PFSK-1 (cell line): ENCODE measurements around the gene EEF1G.

Source experiments
- FOXP2 ChIP-seq: optimal IDR thresholded peaks from 2 replicates; pipeline ENCODE3; 2011; ENCODE audit warnings: borderline replicate concordance, control low read depth, inconsistent platforms; ENCODE audit not compliant: insufficient read depth; ENCODE audit errors: extremely low read length, extremely low read depth
- POLR2AphosphoS5 ChIP-seq: IDR thresholded peaks from 2 replicates; pipeline ENCODE4 v1.6.1; 2012; ENCODE audit warnings: low read depth, mild to moderate bottlenecking, control low read depth, low read length, moderate library complexity
- SIN3A ChIP-seq: IDR thresholded peaks from 2 replicates; pipeline ENCODE4 v1.6.1; 2012; ENCODE audit warnings: mild to moderate bottlenecking, low read length, moderate library complexity, borderline replicate concordance; ENCODE audit not compliant: insufficient read depth
- TF ChIP-seq, protein P1 (sequence below), 2 experiments: IDR thresholded peaks; 2 replicates each; pipeline versions ENCODE4 v1.6.1 to v1.8.0; 2011 to 2012; ENCODE audit warnings: low read depth in 2 of 2, low read length in 2 of 2, control low read depth in 1 of 2, inconsistent platforms in 1 of 2, mild to moderate bottlenecking in 1 of 2, moderate library complexity in 1 of 2; ENCODE audit not compliant: insufficient read depth in 1 of 2

DNA sequence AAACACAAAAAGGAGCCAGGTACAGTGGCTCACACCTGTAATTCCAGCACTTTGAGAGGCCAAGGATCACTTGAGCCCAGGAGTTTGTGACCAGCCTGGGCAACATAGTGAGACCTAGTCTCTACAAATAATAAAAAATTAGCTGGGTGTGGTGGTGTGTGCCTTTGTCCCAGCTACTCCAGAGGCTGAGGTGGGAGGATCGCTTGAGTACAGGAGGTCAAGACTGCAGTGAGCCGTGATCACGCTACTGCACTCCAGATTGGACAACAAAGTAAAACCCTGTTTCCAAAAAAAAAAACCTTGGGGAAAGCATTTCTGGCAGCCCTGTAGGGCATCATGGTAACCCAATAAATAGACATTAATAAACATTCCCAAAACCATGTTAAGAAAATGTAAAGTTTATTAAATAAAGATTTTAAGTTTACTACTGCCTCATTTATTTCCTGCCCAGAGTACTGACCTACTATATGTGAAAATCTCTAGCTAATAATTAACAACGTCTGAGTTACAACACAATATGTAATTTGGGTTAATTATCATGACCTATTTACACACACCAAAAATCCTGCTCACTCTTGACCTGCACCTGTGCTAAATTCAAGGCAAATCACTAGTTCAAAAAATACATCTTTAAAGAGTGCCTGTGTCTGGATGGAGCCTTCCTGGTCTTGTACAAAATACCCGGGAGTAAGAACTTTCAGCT, 8.4 kb downstream of the EEF1G start:
- TF ChIP-seq POLR2AphosphoS5 = no peak; the same call in 1 of the 2 replicates
- TF ChIP-seq, protein P1, sequence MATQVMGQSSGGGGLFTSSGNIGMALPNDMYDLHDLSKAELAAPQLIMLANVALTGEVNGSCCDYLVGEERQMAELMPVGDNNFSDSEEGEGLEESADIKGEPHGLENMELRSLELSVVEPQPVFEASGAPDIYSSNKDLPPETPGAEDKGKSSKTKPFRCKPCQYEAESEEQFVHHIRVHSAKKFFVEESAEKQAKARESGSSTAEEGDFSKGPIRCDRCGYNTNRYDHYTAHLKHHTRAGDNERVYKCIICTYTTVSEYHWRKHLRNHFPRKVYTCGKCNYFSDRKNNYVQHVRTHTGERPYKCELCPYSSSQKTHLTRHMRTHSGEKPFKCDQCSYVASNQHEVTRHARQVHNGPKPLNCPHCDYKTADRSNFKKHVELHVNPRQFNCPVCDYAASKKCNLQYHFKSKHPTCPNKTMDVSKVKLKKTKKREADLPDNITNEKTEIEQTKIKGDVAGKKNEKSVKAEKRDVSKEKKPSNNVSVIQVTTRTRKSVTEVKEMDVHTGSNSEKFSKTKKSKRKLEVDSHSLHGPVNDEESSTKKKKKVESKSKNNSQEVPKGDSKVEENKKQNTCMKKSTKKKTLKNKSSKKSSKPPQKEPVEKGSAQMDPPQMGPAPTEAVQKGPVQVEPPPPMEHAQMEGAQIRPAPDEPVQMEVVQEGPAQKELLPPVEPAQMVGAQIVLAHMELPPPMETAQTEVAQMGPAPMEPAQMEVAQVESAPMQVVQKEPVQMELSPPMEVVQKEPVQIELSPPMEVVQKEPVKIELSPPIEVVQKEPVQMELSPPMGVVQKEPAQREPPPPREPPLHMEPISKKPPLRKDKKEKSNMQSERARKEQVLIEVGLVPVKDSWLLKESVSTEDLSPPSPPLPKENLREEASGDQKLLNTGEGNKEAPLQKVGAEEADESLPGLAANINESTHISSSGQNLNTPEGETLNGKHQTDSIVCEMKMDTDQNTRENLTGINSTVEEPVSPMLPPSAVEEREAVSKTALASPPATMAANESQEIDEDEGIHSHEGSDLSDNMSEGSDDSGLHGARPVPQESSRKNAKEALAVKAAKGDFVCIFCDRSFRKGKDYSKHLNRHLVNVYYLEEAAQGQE (IDR thresholded peaks at IDR 0.05; ENCODE audit: insufficient read depth in 1 of 2, low read depth in 2 of 2, low read length in 2 of 2) = no peak
- TF ChIP-seq SIN3A = no peak
- TF ChIP-seq FOXP2 = no peak
